Tibial artery (tissue), 4 donors: Measurements from ENCODE around the gene SAAL1.

Source experiments
- DNase-seq, 2 donors: peaks; one replicate each; pipeline ENCODE4 v3.0.0-alpha.2; 2019
- H3K27ac ChIP-seq, 2 donors: fragments of 200-600 bp; sonication (generic) in 1 of 2; 1 replicate in 1 of 2; 2 replicates in 1 of 2; pipeline ENCODE4 v1.5.1; 2018 to 2019; ENCODE audit warnings: mild to moderate bottlenecking in 1 of 2
- H3K27me3 ChIP-seq, 2 donors: fragments of 200-600 bp; sonication (generic) in 1 of 2; one replicate each; pipeline versions ENCODE4 v1.5.1 to v1.6.0; 2016 to 2019
- H3K36me3 ChIP-seq, 3 donors: fragments of 200-600 bp; sonication (generic) in 2 of 3; one replicate each; pipeline ENCODE4 v1.5.1; 2016 to 2019; ENCODE audit warnings: mild to moderate bottlenecking in 2 of 3
- H3K4me1 ChIP-seq, 4 donors: fragments of 200-600 bp; sonication (generic) in 2 of 4; 1 replicate in 3 of 4; 2 replicates in 1 of 4; pipeline ENCODE4 v1.5.1; 2016 to 2019
- H3K4me3 ChIP-seq, 2 donors: fragments of 200-600 bp; sonication (generic) in 1 of 2; 1 replicate in 1 of 2; 2 replicates in 1 of 2; pipeline ENCODE4 v1.5.1; 2018 to 2019; ENCODE audit warnings: mild to moderate bottlenecking in 2 of 2
- H3K9me3 ChIP-seq, 3 donors: fragments of 200-600 bp; sonication (generic) in 1 of 3; one replicate each; pipeline ENCODE4 v1.5.1; 2016 to 2019
- intact Hi-C: fragments of 100-400 bp; cut with DNase I; formaldehyde crosslinking; loops from one replicate; pipeline ENCODE4 v1.15.0; 2023; ENCODE audit warnings: low total_unique reads
- TF ChIP-seq, protein P1 (sequence below), 2 experiments: fragments of 200-600 bp in 1 of 2; fragments of 450-650 bp in 1 of 2; IDR thresholded peaks; one replicate each; pipeline ENCODE4 v1.5.1; 2017 to 2019; ENCODE audit warnings: antibody characterized with exemption in 2 of 2, mild to moderate bottlenecking in 1 of 2, moderate library complexity in 1 of 2

The SAAL1 gene

DNA sequence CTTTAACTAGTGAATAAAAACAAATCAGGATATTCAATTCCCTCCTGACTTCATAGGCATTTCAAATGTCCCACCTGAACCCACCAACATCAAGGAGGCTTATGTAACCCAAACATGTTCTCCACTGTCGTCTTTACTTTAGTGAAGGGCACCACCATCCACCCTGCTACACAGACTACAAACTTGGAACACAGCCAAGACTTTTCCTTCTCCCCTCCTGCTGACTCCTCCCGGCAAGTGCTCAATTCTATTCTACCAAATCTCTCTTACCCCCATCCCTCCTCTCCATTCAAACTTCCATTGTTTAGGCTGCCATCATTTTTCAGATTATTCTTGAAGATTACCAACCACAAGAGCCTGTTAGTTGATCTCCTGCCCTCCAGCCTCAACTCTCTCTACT, 24.3 kb downstream of the SAAL1 start:
- H3K9me3 ChIP-seq = no peaks in the 10 kb centered on the region
- no peak for DNase-seq
- no peaks in the 10 kb centered on the region for H3K4me1 ChIP-seq
- no peak overlapping the region for H3K27ac ChIP-seq
- no peaks in the 10 kb centered on the region for H3K27me3 ChIP-seq
- no peak overlapping the region for H3K4me3 ChIP-seq
- peaks cover 30 to 51% (median 36%) of the 10 kb centered on the region in 3 donors for H3K36me3 ChIP-seq
- TF ChIP-seq, protein P1, sequence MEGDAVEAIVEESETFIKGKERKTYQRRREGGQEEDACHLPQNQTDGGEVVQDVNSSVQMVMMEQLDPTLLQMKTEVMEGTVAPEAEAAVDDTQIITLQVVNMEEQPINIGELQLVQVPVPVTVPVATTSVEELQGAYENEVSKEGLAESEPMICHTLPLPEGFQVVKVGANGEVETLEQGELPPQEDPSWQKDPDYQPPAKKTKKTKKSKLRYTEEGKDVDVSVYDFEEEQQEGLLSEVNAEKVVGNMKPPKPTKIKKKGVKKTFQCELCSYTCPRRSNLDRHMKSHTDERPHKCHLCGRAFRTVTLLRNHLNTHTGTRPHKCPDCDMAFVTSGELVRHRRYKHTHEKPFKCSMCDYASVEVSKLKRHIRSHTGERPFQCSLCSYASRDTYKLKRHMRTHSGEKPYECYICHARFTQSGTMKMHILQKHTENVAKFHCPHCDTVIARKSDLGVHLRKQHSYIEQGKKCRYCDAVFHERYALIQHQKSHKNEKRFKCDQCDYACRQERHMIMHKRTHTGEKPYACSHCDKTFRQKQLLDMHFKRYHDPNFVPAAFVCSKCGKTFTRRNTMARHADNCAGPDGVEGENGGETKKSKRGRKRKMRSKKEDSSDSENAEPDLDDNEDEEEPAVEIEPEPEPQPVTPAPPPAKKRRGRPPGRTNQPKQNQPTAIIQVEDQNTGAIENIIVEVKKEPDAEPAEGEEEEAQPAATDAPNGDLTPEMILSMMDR (IDR thresholded peaks at IDR 0.05) = no peak
- intact Hi-C loops = no loop called here

GRCh38 chr11:18080451-18080850, 25.4 kb downstream of the SAAL1 start:
- intact Hi-C loops = no loop called here
- Histone ChIP-seq H3K36me3 (peaks cover 22 to 41% (median 28%) of the 10 kb centered on the region in 3 donors), H3K27ac (no peak overlapping the region), H3K27me3 (no peaks in the 10 kb centered on the region), H3K9me3 (no peaks in the 10 kb centered on the region), H3K4me1 (no peaks in the 10 kb centered on the region), H3K4me3 (no peak overlapping the region)
- TF ChIP-seq, protein P1 (IDR thresholded peaks at IDR 0.05) = no peak
- no peak for DNase-seq

- TF ChIP-seq, protein P1 (IDR thresholded peaks at IDR 0.05) = no peak
- Histone ChIP-seq H3K36me3 (peaks cover 22 to 29% (median 28%) of the 10 kb centered on the region in 3 donors), H3K4me1 (no peaks in the 10 kb centered on the region), H3K4me3 (no peak overlapping the region), H3K27ac (no peak overlapping the region), H3K9me3 (no peaks in the 10 kb centered on the region), H3K27me3 (no peaks in the 10 kb centered on the region)
- intact Hi-C loops = no loop called here
- DNase-seq = no peak
These were observed 27.0 kb downstream of the SAAL1 start for GRCh38 chr11:18078909-18079308.

DNA sequence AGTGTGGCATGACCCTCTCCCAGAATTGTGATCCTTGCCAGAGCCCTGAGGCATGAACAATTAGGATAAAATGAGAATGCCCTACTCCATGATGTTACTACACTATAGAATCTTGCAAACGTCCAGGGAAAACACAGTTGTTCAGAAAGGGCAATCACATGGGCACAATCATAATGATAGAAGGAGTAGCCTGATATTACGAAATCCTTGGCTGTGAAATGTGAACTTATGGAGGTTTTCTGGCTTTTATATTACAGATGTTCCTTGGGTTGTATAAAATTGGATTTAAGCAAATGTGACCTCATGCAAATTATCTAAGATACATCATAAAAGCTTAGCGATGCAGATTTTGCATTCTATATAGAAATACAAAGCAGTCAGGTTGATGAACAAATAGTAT, 30.4 kb downstream of the SAAL1 start:
- no peak for DNase-seq

GRCh38 chr11:18071098-18071705, 34.7 kb downstream of the SAAL1 start:
- TF ChIP-seq, protein P1 (IDR thresholded peaks at IDR 0.05) = no peak
- intact Hi-C loops = no loop called here
- Histone ChIP-seq H3K27ac (no peak overlapping the region), H3K27me3 (no peaks in the 10 kb centered on the region), H3K4me3 (no peak overlapping the region), H3K36me3 (no peaks in the 10 kb centered on the region), H3K4me1 (no peaks in the 10 kb centered on the region), H3K9me3 (no peaks in the 10 kb centered on the region)
- DNase-seq = no peak

More for the DNA sequence above, 30.4 kb downstream of the SAAL1 start:
- TF ChIP-seq, protein P1 (IDR thresholded peaks at IDR 0.05) = no peak
- Histone ChIP-seq H3K4me3 (no peak overlapping the region), H3K36me3 (peaks cover 12 to 17% (median 16%) of the 10 kb centered on the region in 3 donors), H3K27me3 (no peaks in the 10 kb centered on the region), H3K4me1 (no peaks in the 10 kb centered on the region), H3K9me3 (no peaks in the 10 kb centered on the region), H3K27ac (no peak overlapping the region)
- intact Hi-C loops = no loop called here

GRCh38 chr11:18067372-18067771, 38.5 kb downstream of the SAAL1 start:
- TF ChIP-seq, protein P1 (IDR thresholded peaks at IDR 0.05) = no peak
- DNase-seq = no peak
- no peaks in the 10 kb centered on the region for H3K27me3 ChIP-seq
- H3K4me1 ChIP-seq = no peaks in the 10 kb centered on the region
- intact Hi-C loops = no loop called here
- no peaks in the 10 kb centered on the region for H3K36me3 ChIP-seq
- no peaks in the 10 kb centered on the region for H3K9me3 ChIP-seq
- no peak overlapping the region for H3K27ac ChIP-seq
- no peak overlapping the region for H3K4me3 ChIP-seq
